Measurements from ENCODE around the gene LHPP. TPM values are rescaled to one million over a fixed set of nuclear protein-coding genes. Genes with fewer than 3 reads are reported as not detected.

Gene LHPP
- total RNA-seq, 1 donor from 2014 or later, result 2.6 TPM

DNA sequence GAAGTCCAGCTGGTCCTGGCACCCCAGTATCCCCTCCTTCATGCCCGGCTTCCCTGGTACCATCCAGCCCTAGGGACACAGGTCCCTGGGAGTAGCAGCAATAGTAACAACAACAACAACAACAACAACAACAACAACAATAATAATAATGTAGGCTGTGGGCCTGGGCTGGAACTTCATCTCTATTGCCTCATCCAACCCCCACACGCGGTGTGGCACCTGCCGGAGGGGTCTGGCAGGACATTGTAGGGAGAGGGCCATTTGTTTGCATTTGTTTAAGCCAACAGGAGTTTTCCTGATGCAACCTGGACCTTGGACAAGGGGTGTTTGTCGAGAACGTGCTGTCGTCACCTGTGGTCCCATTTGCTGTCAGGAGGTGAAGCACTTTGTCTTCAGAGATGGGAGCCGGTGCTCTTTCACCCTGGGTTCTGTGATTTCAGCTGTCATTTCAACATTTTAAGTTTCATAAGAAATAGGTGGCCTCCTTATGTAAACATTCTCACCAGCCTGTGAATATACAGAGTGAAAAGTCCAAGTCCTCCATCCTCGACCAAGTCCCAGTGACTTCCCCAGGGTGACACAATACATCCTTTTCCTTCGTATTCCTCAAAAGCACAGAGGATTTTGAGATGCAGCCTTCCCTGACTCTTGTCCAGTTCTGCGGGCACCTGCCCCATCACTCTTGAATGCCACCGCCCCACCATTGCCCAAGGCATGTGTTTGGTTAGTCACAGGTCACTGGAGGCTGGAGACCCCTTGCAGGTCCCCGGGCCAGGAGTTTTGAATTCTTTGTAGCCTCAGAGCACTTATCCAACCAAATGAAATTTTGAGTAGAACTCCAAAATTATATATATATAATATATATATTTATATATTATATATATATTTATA lies 9.2 kb downstream of the LHPP start:
- no peak for DNase-seq (ENCODE audit: low read depth in 2 of 2)

DNA sequence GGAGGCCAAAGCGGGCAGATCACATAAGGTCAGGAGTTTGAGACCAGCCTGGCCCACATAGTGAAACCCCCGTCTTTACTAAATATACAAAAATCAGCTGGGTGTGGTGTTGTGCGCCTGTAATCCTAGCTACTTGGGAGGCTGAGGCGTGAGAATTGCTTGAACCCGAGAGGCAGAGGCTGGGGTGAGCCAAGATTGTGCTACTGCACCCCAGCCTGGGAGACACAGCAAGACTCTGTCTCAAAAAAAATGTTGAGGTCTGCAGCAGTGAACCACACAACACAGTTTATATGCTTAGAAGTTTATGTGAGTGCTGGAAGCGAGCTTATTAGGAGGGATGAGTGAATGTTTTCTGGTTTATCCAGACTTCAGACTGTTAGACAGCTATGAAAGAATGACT lies 10.4 kb downstream of the LHPP start:
- DNase-seq (ENCODE audit: low read depth in 2 of 2), result no peak

DNA sequence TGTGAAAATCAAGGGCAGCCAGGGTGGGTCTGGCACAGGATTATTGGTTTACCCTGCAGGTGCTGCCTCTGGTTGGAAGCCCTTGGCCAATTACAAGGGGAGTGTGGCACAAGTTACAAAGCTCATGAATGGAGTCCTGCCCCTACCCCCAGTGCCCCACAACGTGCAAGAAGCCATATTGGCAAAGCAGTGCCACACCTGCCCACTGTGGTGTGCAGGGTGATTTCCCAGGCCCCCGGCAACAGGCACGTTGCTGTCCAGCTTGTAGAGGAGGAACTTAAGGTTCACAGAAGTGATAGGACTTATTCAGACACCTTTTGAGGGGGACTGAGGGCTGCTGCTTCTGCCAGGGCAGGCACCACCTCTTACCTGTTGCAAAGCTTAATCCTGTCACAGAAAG lies 11.4 kb downstream of the LHPP start:
- DNase-seq (ENCODE audit: low read depth in 2 of 2), result no peak

DNA sequence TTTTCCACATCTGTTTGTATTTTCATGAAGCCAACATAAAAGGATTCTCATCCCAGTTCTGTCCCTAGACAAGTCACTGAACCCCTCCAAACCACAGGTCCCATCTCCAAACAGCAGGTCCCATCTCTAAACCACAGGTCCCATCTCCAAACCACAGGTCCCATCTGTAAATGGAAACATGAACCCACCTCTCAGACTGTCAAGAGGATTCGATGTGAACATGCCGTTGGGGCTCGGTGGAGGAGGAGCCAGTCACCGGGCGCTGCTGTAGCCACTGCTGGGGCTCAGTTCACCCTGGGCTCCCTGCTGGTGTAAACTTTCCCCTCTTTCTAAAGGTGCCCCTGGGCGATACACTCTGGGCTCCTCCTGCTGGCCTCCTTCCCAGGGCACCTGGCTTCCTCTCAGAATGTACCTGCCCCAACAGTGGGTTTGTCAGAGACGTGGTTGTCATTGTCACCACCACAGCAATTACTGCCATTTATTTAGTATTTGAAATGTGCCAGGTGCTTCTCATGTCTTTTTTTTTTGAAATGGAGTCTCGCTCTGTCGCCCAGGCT lies 13.0 kb downstream of the LHPP start:
- DNase-seq (ENCODE audit: low read depth in 2 of 2), result no peak

DNA sequence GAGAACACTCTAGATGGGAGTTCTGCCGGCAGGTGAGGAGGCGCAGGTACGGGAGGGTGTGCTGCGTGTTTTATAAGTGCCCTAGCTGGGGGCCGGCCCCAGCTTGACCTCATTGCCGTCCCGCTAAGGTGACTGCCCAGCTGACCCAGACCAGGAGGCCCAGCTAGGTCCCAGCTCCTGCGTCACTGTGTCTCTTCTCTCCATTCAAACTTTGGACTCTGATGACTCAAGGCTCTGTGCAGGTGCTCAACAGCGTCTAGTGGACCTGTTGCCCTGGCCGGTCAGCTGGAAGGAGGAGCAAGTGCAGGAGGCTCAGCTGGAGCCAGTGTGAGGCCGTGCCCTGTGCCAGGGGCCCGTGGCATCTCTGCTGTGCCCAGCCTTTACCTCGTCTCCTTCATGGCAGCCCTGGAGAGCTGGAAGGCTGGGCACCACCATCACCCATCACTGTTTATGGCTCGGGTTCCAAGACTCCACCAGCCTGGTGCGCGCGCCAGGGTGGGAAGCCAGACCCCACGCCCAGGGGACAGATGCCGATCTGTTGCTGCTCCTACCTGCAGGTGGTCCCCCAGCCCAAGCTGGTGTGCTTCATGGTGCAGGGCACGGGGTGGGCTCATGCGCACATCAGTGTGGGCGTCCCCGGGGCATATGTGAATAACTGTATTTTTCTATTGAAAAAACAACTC lies 14.6 kb downstream of the LHPP start:
- DNase-seq (ENCODE audit: low read depth in 2 of 2), result no peak

DNA sequence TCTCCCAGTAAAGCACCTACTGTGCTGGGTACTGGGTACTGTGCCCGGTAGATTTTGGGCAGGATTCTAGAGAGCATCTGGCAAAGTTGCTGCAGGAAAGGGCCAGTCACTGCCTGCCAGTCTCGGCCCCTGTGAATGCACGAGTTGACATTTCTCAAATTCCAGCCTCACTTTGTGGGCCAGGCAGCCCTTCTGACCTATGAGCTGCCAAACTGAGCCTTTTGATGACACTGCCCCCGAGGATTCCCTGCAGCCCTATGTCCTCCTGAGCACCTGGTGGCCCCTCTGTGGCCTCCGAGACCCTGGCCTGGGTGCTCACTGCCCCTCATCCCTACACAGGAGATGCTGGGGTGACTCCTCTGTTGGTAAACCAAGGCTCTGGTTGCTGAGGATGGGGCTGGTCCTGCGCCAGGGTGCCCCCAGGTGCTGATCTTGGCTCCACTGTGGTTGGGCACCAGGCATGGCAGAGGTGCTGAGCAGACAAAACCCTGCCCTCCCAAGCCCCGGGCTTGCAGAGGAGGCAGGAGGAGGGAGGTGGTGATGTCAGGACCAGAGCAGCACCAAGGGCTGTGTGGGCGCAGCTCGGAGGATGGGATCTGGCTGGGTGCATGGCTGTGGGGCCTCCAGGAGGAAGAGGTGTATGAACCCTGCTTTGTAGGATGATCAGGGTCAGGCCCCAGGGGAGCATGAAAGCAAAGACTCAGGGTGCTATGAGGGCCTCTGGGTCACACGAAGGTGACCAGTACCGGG lies 16.2 kb downstream of the LHPP start:
- no peak for DNase-seq (ENCODE audit: low read depth in 2 of 2)

DNA sequence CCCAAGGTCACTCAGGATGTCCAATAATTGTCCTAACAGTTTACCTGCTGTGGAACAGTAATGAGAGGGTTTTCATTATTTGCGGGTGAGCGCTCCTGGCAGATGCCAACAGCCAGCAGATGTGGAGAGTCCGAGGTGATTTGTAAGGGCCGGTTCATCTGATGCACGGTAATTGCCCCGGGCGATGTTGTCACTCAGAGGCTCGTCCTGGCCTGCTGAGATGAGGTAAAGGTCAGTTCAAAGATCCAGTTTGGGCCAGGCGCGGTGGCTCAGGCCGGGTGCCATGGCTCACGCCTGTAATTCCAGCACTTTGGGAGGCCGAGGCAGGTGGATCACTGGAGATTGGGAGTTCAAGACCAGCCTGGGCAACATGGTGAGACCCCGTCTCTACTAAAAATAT lies 16.9 kb downstream of the LHPP start:
- DNase-seq (ENCODE audit: low read depth in 2 of 2), result no peak

DNA sequence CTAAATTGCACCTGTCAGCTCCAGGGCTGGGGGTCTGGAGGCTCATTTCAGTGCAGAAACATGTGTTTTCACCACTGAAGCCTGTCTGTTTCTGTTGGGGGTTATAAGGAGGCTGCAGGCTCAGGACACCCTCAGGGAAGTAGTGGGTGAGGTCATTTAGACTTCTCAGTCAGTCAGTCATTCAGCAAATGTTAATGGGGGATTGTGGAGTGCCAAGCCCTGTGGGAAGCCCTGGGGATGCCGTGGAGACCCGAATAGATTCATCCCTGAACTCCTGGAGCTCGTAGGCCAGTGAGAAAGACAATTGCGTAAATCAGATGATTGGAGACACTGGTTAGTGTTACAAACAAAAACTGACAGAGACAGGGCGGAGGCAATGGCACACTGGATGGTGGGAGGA lies 19.2 kb downstream of the LHPP start:
- no peak for DNase-seq (ENCODE audit: low read depth in 2 of 2)

DNA sequence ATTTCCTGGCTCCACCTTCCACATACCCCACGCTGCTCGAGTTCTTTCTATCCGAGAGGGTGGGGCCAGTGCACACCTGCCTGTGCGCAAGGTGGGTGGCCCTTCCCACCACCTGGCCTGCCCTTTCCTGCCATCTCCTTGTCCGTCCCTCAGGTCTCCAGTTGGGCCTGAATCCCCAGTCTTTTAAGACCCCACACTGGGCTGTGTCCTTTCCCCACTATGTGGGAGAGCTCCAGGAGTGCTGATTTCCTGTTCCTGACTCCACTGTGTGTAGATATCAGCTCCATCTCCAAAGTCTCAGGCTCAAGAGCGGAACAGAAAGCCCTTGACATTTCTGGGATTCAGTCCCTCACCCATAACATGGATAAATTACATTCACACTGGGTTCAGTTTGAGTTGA lies 20.1 kb downstream of the LHPP start:
- DNase-seq (ENCODE audit: low read depth in 2 of 2), result no peak

DNA sequence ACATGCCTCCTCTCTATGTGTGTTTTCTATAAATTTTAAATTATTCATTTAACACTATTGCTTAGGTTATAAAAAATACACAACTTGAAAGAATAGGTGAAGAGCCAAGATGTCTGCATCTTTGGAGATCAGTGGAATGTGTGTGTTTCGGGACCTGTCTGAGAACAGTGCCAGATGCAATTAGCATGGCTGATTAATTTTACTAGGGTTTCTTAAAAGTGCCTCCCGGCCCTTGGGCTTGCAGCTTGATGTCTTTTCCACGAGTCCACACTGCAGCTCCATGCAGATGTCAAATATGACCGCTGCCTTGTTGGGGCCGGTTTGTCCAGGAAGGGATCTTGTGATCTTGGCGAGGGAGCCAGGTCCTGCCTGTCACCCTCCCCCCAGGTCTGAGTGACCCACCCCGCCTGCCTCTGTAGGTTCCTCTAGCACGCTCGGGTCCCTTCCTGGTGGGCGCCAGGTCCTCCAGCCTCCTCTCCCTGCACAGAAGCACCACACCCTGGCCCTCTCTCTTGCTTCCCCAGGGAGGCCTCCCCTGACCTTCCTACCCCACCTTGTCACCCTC lies 20.7 kb downstream of the LHPP start:
- DNase-seq (ENCODE audit: low read depth in 2 of 2), result no peak

DNA sequence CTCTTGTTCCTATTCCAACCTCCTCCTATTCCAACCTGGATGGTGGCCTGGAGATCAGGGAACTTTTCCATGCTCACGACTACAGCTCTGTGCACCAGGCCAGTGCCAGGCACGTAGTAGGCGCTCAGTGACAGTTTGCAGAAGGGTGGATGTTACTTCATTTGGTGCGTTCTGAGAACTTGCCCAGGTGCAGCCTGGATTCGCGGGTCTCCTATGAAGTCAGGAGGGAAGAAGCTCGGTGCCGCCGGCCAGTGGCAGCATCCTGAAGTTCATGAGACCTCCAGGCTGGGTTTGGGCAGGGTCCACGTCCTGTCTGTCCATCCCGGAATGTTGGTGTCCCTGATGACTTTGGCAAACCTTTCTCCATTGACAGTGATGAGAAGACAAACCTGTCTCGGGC lies 21.3 kb downstream of the LHPP start:
- DNase-seq (ENCODE audit: low read depth in 2 of 2), result no peak

DNA sequence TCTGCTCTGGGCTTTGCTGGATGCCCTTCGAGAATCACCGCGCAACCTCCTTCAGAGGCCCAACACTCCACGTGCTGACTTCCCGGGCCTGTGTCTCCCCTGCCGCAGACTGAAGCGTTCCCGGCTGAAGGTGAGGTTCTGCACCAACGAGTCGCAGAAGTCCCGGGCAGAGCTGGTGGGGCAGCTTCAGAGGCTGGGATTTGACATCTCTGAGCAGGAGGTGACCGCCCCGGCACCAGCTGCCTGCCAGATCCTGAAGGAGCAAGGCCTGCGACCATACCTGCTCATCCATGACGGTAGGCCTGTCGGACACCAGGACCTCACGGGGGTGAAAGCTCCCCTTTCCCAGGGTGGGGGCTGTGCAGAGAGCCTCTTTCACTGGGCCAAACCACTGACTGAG lies 22.4 kb downstream of the LHPP start:
- no peak for DNase-seq (ENCODE audit: low read depth in 2 of 2)

DNA sequence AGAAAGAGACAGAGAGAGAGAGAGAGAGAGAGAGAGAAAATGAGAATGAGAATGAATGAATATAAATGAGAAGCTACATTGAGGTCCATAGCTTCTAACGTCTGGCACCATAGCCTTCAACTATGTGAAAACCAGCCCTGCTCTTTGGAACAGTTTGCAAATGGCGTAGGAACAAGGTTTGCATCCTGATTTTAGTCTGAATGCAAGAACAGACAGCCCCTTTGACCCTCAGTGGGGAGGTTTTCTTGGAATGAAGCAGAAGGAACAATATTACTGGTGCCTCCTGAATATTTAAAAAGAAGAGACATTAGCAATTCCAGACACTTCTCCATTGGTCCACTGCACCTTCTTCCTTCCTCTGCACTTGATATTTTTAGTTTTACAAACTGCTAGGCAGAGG lies 23.0 kb downstream of the LHPP start:
- DNase-seq (ENCODE audit: low read depth in 2 of 2), result no peak

DNA sequence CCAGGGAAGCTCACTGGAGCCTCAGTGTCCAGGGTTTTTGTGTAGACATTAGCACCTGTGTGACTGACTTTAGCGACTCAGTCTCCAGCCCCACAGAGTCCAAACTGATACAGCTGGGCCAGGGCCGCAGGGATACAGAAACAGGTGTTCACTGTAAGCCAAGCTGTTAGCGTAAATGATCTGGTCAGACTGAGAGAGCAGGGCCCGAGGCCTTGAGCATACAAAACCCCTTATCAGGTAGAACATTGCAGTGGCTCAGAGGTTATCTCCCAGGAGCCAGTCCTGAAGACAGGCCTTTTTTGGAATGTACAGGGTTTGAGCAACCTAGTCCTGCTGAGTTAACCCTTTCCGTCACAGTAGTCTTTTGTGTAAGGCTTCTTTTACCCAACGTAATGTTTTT lies 25.0 kb downstream of the LHPP start:
- DNase-seq (ENCODE audit: low read depth in 2 of 2), result no peak

DNA sequence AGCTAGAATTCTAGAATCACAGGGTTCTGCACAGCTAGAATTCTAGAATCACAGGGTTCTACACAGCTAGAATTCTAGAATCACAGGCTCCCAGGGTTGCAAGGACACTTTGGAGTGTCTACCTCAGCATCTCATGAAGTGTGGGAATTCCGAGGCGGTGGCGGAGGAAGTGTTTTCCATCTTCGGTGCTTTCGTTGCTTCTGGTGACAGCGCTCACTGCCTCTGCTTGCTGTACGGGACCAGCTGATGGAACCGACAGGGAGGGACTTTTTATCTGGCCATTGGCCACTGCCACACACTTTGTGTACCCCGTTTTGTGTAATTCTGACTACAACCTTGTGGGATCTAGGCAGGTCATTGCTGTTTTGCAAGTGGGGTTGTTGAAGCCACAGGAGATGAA lies 29.5 kb downstream of the LHPP start:
- DNase-seq (ENCODE audit: low read depth in 2 of 2), result no peak

DNA sequence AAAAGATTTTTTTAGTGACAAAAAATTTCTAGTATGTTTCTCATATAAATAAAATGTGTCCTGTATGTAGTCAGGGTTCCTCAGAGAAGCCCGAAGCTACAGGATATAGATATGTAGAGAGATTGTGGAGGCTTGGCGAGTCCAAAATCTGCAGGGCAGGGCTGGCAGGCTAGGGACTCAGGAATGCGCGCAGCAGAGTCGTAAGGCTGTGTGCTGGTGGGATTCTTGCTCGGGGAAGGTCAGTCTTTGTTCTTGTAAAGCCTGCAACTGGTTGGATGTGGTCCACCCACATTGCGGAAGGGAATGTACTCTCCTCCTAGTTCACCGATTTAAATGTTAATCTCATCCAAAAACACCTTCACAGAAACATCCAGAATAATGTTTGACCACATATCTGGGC lies 30.6 kb downstream of the LHPP start:
- no peak for DNase-seq (ENCODE audit: low read depth in 2 of 2)

DNA sequence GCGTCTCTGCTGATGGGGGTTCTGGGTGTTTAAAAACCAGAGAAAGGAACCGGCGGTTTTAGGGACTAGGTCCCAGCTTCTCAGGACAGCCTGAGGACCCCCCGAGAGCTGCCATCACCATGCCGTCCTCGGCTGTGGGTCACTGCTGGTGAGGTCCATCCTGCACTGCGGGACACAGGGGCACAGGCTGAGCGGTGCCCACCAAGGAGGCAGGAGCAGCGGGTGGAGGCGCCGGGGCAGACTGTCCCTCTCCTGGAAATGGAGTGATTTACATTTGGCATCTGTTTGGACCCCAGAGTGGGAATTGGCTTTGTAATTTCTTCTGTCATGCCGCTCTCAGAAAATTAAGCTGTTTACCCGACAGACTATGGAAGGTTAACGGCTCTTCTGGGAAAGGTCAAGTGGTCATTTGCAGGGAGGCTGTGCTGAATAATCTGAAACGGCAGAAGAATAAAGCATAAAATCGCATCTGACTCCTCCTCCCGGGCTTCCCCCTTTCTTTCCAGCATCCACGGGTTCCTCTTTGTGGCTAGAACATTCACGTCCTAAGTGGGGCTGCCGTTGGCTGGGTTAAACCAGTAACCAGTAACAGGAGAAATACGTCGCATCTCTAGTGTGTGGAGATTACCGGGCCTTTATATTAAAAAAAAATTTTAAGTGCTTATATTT lies 31.7 kb downstream of the LHPP start:
- no peak for DNase-seq (ENCODE audit: low read depth in 2 of 2)

DNA sequence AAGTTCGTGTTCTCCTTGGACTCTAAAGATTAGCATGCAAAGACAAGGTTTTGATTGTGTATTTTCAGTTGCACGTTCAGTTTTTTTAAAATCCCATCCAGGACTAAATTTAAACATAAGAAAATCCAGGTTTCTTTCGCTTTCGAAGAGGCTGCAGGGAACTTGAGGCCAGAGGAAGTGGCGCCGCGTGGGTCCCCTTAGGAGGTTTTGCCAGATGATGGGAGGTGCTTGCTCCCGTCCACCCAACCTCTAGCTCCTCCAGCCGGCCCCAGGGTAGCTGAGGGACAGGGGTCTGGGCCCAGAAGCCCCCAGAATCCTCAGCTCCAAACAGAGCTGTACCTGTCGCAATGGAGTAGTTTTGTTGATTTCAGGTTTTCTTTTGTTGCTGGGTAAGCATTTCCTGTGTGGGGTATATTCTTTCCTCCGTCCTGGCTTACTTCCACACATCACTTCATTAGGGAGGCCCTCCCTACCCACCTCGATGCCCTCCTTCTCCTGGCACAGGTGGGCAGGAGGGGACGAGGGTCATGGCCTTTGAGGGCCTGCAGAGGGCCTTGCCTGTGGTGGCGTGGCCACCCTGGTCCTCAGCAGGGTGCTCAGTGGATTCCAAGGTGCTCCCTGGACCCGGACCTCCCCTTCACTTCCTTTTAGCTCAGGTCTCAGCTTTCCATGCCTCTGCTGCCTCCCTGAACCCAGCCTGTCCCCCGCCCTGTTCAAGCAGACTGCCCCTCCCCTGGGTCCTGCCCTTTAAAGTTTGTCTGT lies 32.6 kb downstream of the LHPP start:
- no peak for DNase-seq (ENCODE audit: low read depth in 2 of 2)

DNA sequence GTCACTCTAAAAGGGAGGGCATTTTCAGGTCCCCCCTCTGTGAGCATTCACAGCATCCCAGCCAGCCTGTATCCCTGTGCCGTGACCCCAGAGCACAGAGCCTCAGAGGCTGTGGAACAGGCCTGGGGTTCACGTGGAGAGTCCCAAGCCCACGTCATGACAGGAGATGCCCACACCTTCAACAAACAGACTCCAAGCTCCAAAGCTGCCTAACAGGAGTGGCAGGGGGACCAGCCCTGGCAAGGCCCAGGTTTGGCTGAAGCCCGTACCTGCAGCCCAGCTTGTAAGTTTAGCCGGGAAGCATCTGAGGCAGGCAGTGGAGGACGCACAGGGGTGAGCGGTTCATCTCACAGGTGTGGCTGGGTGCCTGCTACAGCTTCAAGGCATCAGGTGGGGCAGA lies 33.5 kb downstream of the LHPP start:
- no peak for DNase-seq (ENCODE audit: low read depth in 2 of 2)

DNA sequence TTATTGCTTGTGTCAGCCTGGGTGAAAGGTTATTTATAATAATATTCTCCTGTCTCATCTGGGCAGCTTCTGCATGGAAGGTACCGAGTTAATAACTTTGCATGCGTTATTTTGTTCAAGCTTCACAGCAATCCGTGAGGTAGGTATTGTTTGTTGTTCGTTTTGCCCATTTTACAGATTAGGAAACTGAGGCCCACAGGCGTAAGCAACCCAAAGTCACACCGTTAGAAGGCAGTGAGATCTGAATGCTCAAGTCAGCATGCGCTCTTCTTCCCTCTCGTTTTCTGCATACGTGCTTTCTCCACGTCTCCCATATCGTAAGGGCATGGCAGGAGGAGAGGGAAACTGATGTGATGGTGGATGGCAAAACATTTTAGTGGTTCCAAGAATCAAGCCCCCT lies 34.1 kb downstream of the LHPP start:
- no peak for DNase-seq (ENCODE audit: low read depth in 2 of 2)

DNA sequence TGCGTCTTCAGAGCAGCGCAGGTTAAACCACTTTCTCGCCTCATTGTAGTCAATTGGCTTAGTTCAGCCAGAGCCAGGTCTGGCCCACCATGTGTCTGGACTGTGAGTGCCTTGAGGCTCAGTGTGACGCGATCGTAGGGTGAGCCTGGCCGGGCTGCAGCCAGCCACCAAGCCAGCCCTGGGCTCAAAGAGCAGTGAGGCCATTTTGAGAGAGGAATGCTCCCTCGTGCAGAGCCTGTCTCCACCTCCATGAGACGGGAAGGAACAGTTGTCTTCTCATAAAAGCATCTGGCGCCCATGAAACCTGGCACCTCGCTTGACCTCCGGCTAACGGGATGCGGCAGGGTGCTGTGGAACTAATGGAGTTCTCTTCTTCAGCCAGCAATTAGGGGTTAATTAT lies 34.5 kb downstream of the LHPP start:
- no peak for DNase-seq (ENCODE audit: low read depth in 2 of 2)

Measured in lung microvascular endothelial cell (primary cell).